T-helper 2 cell (primary cell): ENCODE data around the gene KRT23.
"Not testable (repeated sequence)": the region's sequence is repeated elsewhere in the genome, so short reads cannot be mapped to it uniquely, and the experiment has no call there.

Source experiments
- DNase-seq, 5 experiments: peaks; one replicate each; pipeline versions ENCODE4 v3.0.0 to v3.0.0-alpha.2; 2012 to 2022

The KRT23 gene

GRCh38 chr17:40949418-40949817 lies 12.0 kb upstream of the KRT23 start:
- no peak for DNase-seq

- no peak for DNase-seq
Observed at GRCh38 chr17:40947929-40948328, 10.5 kb upstream of the KRT23 start.

GRCh38 chr17:40945414-40945813 lies 8.0 kb upstream of the KRT23 start:
- no peak for DNase-seq

DNA sequence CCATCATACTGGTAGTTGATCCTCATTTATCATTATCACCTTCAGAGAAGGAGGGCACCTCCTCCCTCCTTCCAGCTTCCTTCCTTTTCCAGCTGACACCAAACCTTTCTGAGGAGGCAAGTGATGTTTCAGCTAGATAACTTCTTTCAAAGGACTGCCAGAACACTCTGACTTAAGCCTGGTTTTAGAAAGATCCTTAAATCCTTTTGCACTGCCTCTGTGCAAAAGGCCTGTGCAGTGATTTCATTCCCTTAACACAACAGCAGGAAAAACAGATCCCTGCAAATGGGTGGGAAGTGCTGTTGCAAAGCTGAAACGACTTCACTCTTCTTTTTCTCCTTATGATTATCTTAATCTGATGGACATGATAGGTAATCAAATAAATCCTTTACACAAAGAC lies 7.1 kb upstream of the KRT23 start:
- no peak for DNase-seq

DNA sequence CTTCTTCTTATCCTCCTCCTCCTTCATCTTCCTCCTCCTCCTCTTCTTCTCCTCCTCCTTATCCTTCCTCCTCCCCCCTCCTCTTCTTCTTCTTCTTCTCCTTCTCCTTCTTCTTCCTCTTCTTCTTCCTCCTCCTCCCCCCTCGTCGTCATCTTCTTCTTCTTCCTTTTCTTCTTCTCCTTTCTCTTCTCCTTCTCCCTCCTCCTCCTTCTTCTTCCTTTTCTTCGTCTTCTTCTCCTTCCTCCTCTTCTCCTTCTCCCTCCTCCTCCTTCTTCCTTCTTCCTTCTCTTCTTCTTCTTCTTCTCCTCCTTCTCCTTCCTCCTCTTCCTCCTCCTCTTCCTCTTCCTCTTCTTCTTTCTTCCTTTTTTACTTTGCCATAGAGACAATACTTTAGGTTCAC lies 5.1 kb upstream of the KRT23 start:
- DNase-seq: no peak

DNA sequence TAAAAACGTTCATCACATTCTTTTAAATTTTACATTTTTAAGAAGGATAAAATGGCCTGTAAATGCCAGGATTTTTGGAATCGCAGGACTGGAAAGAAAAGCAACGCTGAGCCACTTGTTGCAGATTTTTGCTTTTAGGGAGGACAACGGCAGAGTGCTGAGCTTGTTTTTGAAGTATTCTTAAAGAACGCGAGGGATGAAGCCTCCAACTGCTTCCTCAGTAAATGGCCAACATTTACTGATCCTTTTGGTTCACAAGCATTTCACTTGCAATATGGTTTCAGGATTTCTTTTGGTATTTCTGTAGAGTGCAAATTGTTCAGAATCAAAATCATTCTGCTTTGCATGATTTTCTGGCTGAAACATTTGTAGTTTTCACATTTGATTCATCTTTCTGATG lies 2.8 kb upstream of the KRT23 start:
- no peak for DNase-seq

GRCh38 chr17:40938981-40939380 lies 1.5 kb upstream of the KRT23 start:
- no peak for DNase-seq

- no peak for DNase-seq
Observed at GRCh38 chr17:40936976-40937375, 470 bp downstream of the KRT23 start.

- no peak for DNase-seq
Observed at GRCh38 chr17:40936437-40936971, 942 bp downstream of the KRT23 start.

DNA sequence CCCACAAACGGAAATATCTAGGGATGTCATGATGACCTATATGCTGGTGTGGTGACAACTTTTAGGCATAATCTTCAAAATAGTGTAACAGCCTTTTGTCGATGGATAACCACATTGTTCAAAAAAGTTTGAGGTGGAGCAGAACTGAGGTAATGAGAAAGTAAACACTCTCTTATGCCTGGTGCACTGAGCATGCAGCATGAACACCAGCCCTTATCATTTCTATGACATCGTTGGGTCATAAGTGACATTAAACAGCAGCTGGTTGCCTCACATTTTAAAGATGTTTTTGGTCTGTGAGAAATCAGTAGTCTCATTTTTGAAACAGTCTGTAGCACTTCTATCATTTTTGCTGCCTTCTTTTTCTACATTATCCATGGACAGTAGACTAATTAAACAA lies 1.8 kb downstream of the KRT23 start:
- DNase-seq: peak in 1 of 5 experiments; percentile 49

DNA sequence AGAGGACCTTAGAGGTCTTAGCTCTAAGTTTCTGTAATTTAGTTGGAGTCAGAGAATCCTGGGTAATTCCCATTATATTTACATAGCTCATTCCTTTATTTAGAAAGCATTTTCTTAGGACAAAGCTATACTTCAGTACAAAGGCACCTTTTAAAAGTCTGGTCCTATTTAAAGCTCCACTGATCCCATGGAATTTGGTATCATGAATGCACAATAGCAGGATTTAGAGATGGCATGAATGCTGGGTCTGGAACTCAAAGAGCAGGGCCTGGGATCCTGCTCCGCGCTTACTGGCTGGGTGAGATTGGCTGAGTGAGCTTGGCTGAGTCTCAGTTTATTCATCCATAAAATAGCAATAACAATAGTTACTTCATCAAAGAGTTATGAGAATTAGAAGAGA lies 4.8 kb downstream of the KRT23 start:
- no peak for DNase-seq

DNA sequence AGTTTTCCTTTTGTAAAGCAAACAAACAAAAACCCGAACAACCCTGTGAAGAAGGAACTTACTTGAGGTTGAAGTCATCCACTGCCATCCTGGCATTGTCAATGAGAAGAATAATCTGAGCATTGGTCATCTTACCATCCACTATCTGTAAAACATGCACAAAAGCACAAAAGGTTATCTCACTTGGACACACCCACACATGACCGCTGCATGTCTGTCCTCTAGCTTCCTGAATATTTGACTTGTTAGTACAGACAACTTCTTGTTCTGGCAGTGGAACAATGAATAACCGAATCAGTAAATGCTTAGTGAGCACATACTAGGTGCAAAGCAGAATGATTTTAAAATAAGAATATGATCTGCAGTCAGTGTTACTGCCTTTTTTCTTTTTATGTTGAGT lies 6.1 kb downstream of the KRT23 start:
- no peak for DNase-seq

DNA sequence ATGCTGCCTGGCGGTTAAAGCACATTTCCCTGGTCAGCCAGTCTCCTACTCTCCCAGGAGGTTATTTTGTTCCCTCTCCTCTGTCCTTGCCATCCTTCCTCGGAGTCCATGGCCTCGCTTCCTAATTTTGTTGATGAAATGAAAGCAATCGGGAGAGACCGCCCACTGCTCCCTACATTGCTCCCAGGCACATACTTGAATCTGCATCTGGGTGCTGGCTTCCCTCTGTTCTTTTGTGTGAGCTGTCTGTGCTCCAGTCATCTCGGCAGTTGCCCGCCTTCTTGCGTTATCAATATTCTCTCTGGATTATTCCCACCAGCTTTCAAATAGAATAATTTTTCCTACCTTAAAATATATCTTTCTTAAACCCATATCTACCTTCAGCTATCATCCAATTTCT lies 11.1 kb downstream of the KRT23 start:
- no peak for DNase-seq

GRCh38 chr17:40922239-40922638 lies 15.2 kb downstream of the KRT23 start:
- no peak for DNase-seq

GRCh38 chr17:40921026-40921425 lies 16.4 kb downstream of the KRT23 start:
- DNase-seq: no peak

DNA sequence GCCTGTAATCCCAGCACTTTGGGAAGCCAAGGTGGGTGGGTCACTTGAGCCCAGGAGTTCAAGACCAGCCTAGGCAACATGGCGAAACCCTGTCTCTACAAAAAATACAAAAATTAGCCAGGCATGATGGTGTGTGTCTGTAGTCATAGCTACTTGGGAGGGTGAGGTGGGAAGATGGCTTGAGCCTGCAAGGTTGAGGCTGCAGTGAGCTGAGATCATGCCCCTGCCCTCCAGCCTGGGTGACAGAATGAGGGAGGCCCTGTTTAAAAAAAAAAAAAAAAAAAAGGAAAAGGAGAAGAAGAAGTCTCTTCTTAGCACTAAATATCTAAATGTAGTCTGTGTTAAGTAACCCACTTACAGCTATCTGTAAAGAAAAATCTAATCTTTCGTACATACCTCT lies 20.3 kb downstream of the KRT23 start:
- not testable (repeated sequence) for DNase-seq

DNA sequence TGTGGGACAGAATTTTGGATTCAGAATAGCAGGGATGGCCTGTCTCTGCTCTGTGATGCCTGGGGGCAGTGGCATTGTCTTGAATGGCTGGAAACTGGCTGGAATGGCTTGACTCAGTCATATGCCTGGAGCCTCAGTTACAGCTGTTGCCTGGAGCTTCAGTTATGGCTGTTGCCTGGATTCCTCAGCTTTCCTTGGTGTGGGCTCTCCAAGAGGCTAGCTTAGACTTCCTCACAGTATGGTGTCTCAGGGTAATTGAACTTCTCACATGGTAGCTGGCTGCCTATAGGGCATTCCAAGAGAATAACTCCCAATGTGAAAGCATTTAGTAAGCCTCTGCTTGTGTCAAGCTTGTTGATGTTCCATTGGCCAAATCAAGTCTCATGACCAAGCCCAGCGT lies 21.1 kb downstream of the KRT23 start:
- no peak for DNase-seq

DNA sequence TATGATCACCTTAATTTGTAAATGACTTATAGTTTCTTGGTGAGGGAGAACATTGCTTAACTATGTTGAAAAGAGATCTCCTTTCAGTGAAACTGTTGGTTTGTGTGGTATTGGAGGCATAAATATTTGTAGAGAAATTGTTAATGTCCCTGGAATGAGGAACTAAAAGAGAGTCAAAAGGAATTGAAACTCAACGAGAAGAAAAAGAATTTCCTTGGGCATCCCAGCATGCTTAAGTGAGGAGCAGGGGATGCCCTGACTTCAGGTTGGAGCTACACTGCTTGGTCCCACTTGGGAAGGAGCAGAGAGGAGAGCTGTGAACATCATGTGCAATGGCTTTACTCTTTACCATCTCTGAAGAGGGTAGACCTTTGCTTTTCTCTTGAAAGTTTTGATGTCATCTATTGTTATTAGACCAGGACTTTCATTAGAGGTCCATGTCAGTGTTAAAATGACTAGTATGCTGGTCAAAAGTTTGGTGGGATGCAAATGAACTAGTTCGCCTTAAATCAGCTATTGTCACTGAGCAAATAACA lies 21.7 kb downstream of the KRT23 start:
- DNase-seq: no peak

GRCh38 chr17:40915199-40915661 lies 22.2 kb downstream of the KRT23 start:
- DNase-seq: no peak

GRCh38 chr17:40914075-40914855 lies 23.2 kb downstream of the KRT23 start:
- no peak for DNase-seq

DNA sequence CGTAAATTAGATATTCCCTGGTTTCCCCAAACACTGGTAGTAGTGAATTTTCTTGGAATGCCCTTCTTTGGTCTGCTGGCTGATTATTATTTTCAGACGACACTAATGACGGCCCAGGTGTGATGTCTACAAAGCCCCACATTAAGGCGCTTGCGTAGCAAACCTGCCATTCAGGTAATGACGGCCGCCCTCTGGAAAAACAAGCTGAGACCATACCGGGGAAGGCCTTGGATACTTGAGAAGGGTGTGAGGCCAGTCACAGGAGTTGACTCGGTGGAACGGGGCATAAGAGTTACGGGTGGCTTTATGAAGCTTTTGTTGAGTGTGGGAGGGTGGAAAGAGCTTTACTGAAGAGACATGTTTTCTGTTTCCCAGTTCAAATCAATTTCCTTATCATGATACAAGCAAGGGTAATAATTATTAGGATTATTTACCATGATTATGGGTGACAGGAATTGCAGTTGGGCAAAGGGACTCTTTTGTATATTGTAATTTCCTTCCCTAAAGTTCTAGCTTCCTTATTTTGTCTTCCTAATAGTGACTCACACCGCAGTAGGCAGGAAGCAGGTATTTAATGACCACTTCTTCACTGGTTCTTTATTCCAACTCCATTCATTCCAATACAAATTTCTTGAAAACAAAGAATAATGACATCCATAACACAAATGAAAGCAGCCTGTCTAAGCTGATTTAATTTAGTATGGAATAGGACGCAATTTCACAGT lies 24.8 kb downstream of the KRT23 start:
- no peak for DNase-seq

DNA sequence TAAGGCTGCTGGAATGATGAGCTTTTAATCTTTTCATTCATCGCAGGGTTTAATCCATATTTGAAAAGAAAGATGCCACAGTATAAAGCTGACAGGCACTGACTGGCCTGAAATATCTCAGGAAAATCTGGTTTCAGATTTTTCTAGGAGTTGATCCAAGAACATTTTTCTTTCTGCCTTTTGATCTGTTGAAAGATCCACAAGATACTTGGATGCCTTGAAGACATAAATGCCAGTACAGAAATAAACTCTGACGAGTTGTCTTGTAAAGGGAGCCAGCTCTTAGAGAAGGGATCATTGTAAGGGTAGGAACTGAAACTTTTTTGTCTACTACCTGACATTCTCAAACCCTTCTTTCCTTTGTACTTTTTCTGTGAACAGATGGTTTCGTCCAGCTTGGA lies 27.0 kb downstream of the KRT23 start:
- no peak for DNase-seq

DNA sequence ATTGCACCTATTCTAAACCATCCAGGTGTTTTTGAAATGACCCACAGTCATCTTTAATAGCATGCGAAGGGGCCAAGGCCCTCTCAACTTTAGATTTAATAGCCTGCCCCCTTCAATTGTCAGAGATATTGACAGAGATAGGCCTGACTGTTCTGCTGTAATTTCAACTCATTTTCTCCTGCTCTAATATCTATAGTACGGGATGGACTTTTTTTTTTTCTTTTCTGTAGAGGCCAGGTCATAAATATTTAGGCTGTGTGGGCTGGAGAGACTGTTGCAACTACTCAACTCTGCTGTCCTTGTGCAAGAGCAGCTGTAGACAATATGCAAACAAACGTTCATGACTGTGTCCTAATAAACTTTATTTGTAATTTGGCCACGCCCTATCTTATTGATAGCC lies 27.7 kb downstream of the KRT23 start:
- no peak for DNase-seq

GRCh38 chr17:40909351-40909750 lies 28.1 kb downstream of the KRT23 start:
- DNase-seq: peak; percentile 20 to 57 (median 42)
